Cardiac muscle cell (in vitro differentiated cells and primary cell): Measurements from ENCODE around the gene ARHGAP23. TPM values are rescaled to one million over a fixed set of nuclear protein-coding genes. Genes with fewer than 3 reads are reported as not detected.
"Not testable (repeated sequence)": the region's sequence is repeated elsewhere in the genome, so short reads cannot be mapped to it uniquely, and the experiment has no call there.

Experiments used
- DNase-seq, 2 donors: peaks; one replicate each; pipeline versions ENCODE4 v3.0.0 to v3.0.0-alpha.2; 2010 to 2017; ENCODE audit warnings: low read depth in 1 of 2, low spot score in 1 of 2
- H3K27ac ChIP-seq: fragments of 200-600 bp; sonication (generic); 2 replicates; pipeline ENCODE4 v1.5.1; 2016
- H3K27me3 ChIP-seq: fragments of 200-600 bp; sonication (generic); 2 replicates; pipeline ENCODE4 v1.6.0; 2016; ENCODE audit warnings: control low read depth
- H3K36me3 ChIP-seq: fragments of 200-600 bp; sonication (generic); 2 replicates; pipeline ENCODE4 v1.5.1; 2016; ENCODE audit warnings: control low read depth
- H3K4me1 ChIP-seq: fragments of 200-600 bp; sonication (generic); 2 replicates; pipeline ENCODE4 v1.8.1; 2017; ENCODE audit warnings: low read depth, mild to moderate bottlenecking, mixed run types
- H3K4me3 ChIP-seq: fragments of 200-600 bp; sonication (generic); 2 replicates; pipeline ENCODE4 v1.5.1; 2016; ENCODE audit warnings: mild to moderate bottlenecking
- H3K9me3 ChIP-seq: fragments of 200-600 bp; sonication (generic); 2 replicates; pipeline ENCODE4 v1.5.1; 2017; ENCODE audit warnings: low read depth, mild to moderate bottlenecking, control low read depth
- polyA plus RNA-seq: library from polyadenylated mRNA; unstranded; fragments of >200 nt; fragmentation: Nextera tagmentation; extraction: Ambion mirVana; gene quantifications from 2 replicates; pipeline ENCODE4 v1.2.1, GENCODE V29; 2016
- total RNA-seq: library from RNA; depleted of rRNA; stranded (reverse); fragments of >200 nt; gene quantifications from 2 replicates; pipeline ENCODE4 v1.2.3, GENCODE V29; 2016
- TF ChIP-seq, protein P1 (sequence below): IDR thresholded peaks from 2 replicates; pipeline ENCODE4 v1.5.1; 2012; ENCODE audit warnings: low read depth, mild to moderate bottlenecking, low read length

The ARHGAP23 gene
- total and polyA plus RNA-seq, 2 experiments from 2014 or later, result 7.6 to 13.2 TPM

DNA sequence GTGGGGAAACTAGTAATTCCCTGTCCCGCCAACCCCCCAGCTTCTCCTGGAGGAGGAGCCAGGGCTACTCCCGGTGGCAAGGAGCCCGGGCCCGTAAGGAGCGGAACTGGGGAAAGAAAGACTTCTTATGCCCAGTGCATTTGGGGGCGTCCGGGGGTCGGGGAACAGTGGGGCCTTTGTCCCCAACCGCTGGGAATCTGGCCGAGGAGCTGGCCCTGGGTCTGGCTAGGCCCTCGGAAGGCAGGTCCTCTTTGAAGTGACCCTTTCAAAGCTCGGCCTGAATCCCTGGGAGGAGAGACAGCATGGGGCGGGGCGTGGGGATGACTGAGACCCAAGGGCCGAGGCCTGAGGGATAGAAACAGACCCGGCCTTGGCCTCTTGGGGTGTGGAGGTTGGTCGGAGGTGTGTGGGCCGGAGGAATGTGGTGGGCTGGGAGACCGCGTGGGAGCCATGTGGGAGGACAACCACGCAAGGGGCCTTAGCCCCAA, 6.0 kb downstream of the ARHGAP23 start:
- H3K4me3 ChIP-seq, result no peak overlapping the region
- H3K36me3 ChIP-seq, result no peaks in the 10 kb centered on the region
- TF ChIP-seq, protein P1, sequence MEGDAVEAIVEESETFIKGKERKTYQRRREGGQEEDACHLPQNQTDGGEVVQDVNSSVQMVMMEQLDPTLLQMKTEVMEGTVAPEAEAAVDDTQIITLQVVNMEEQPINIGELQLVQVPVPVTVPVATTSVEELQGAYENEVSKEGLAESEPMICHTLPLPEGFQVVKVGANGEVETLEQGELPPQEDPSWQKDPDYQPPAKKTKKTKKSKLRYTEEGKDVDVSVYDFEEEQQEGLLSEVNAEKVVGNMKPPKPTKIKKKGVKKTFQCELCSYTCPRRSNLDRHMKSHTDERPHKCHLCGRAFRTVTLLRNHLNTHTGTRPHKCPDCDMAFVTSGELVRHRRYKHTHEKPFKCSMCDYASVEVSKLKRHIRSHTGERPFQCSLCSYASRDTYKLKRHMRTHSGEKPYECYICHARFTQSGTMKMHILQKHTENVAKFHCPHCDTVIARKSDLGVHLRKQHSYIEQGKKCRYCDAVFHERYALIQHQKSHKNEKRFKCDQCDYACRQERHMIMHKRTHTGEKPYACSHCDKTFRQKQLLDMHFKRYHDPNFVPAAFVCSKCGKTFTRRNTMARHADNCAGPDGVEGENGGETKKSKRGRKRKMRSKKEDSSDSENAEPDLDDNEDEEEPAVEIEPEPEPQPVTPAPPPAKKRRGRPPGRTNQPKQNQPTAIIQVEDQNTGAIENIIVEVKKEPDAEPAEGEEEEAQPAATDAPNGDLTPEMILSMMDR, result no peak
- H3K4me1 ChIP-seq, result no peaks in the 10 kb centered on the region
- H3K9me3 ChIP-seq, result no peaks in the 10 kb centered on the region
- no peak overlapping the region for H3K27ac ChIP-seq
- no peak for DNase-seq
- no peaks in the 10 kb centered on the region for H3K27me3 ChIP-seq

DNA sequence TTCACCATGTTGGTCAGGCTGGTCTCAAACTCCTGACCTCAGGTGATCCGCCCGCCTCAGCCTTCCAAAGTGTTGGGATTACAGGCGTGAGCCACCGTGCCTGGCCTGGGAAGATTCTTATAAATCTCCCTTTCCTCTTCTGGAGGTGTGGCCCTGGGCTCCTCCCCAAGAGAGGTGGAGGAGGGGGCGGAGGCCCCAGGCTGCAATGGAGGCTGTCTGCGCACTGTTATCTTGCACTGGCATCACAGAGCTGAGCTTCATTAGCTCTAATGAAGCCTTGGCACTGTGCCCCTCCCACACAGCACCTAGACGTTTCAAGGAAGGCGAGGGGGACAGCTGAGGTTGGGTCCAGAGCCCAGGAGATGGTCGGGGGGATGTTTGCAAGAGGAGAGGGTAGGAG, 7.5 kb downstream of the ARHGAP23 start:
- H3K27ac ChIP-seq, result no peak overlapping the region
- no peaks in the 10 kb centered on the region for H3K9me3 ChIP-seq
- TF ChIP-seq, protein P1, result no peak
- H3K36me3 ChIP-seq, result no peaks in the 10 kb centered on the region
- H3K4me3 ChIP-seq, result no peak overlapping the region
- H3K4me1 ChIP-seq, result no peaks in the 10 kb centered on the region
- no peak for DNase-seq
- no peaks in the 10 kb centered on the region for H3K27me3 ChIP-seq

DNA sequence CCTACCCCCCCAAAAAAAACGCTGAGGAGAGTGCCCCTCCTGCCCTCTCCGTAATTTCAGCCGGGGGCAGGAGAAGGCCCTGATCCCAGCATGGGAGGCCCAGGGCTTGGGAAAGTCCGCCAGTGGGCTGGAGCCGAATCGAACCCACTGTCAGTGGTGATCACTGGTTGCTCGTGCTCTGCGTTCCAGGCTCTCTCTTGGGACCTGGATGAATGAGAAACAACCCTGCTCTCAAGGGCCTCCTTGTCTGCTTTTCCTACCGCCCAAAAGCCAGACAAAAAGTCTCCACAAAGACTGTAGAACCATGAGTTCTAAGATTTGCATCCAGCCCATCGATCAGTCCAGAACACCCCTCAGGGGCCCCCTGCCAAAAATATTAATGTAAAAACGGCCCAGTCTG, 8.1 kb downstream of the ARHGAP23 start:
- H3K4me1 ChIP-seq, result no peaks in the 10 kb centered on the region
- no peak for DNase-seq
- no peak overlapping the region for H3K27ac ChIP-seq
- H3K4me3 ChIP-seq, result no peak overlapping the region
- no peaks in the 10 kb centered on the region for H3K9me3 ChIP-seq
- H3K27me3 ChIP-seq, result no peaks in the 10 kb centered on the region
- TF ChIP-seq, protein P1, result no peak
- H3K36me3 ChIP-seq, result no peaks in the 10 kb centered on the region

DNA sequence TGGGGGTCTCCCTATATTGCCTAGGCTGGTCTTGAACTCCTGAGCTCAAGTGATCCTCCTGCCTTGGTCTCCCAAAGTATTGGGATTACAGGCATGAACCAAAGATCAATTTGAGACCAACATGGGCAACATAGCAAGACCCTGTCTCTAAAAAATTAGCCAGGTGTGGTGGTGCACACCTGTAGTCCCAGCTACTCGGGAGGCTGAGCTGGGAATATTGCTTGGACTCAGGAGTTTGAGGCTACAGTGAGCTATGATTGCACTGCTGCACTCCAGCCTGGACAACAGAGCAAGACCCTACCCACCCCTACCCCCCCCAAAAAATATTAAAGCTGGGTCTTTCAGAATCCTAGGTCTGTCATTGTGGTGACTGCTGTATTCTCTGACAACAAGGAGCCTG, 9.0 kb downstream of the ARHGAP23 start:
- H3K36me3 ChIP-seq, DNase-seq, H3K27me3 ChIP-seq, H3K27ac ChIP-seq, H3K9me3 ChIP-seq, H3K4me3 ChIP-seq, H3K4me1 ChIP-seq: not testable (repeated sequence)

DNA sequence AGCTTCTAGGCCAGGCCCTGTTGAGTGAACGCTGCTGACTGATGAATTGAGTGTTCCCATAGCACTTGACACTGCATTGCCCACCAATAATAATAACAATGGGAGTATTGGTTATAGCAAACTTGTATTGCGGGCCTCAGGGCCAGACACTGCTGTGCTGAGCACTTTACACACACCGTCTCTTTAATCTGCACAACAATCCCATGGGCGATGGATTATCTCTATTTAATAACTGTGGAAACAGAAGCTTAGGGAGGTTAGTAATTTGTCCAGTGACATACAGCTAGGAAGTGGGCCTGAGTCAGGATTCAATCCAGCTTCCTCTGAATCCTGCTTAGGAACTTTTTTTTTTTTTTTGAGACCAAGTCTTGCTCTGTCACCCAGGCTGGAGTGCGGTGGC, 11.2 kb downstream of the ARHGAP23 start:
- H3K9me3 ChIP-seq, result no peaks in the 10 kb centered on the region
- no peak overlapping the region for H3K27ac ChIP-seq
- DNase-seq, result no peak
- no peaks in the 10 kb centered on the region for H3K36me3 ChIP-seq
- no peaks in the 10 kb centered on the region for H3K27me3 ChIP-seq
- H3K4me1 ChIP-seq, result no peaks in the 10 kb centered on the region
- TF ChIP-seq, protein P1, result no peak
- H3K4me3 ChIP-seq, result no peak overlapping the region

DNA sequence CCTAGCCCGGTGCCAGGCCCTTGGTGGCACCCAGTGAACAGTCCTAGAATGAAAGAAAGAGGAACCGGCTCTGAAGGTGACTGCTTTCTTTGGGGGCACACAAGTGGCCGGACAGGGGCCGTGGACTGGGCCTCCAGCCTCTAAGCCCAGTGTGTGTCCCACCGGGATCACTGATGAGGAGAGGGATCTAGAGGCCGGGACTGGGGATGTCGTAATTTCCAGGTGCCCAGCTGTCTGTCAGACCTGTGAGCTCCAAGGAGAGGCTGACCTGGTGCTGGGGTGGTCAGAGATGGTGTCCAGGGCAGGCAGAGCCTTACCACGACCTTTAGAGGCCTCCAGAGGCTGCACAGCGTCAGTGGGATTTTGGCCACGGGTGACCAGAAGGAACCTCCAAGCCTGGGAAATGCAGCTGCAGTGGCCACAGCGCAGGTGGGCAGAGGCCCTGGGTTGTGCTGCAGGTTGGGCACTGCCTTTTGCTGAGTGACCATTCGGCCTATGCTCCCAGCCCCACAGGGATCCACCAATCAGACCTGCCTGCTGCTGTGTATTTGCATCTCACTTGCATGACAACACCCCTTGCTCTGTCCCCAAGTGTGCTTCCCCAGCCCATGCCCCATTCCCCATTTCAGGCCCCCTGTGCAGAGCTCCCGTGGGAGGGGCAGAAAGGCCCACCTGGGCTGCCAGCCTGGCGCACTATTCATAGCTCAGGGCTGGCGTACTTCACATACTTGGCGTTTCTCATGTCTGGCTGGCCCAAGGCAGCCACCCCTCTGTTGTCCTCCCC, 12.5 kb downstream of the ARHGAP23 start:
- DNase-seq, result peak in 1 of 2 donors; percentile 44
- H3K4me3 ChIP-seq, result no peak overlapping the region
- H3K9me3 ChIP-seq, result no peaks in the 10 kb centered on the region
- H3K27ac ChIP-seq, result no peak overlapping the region
- H3K36me3 ChIP-seq, result no peaks in the 10 kb centered on the region
- H3K4me1 ChIP-seq, result no peaks in the 10 kb centered on the region
- no peaks in the 10 kb centered on the region for H3K27me3 ChIP-seq
- TF ChIP-seq, protein P1, result no peak
